NCI-H524 (cell line): Measurements from ENCODE around the gene ECD.
"Not testable (repeated sequence)": the region's sequence is repeated elsewhere in the genome, so short reads cannot be mapped to it uniquely, and the experiment has no call there.

Source experiments
- DNase-seq, 2 experiments: peaks; one replicate each; lab custom pipeline; 2025; lab: John Stamatoyannopoulos, UW

ECD gene

GRCh38 chr10:73159038-73159648, 8.7 kb downstream of the ECD start:
- peak in 1 of 2 experiments; percentile 7 for DNase-seq

GRCh38 chr10:73156054-73156453, 11.8 kb downstream of the ECD start:
- no peak for DNase-seq

- DNase-seq, result no peak
Observed at GRCh38 chr10:73152009-73152408, 15.8 kb downstream of the ECD start.

- DNase-seq, result not testable (repeated sequence)
Observed at GRCh38 chr10:73150633-73151413, 17.0 kb downstream of the ECD start.

- no peak for DNase-seq
Observed at GRCh38 chr10:73141603-73142002, 26.2 kb downstream of the ECD start.

GRCh38 chr10:73139251-73139650, 28.6 kb downstream of the ECD start:
- no peak for DNase-seq

- DNase-seq, result no peak
Observed at GRCh38 chr10:73136627-73137026, 31.2 kb downstream of the ECD start.

GRCh38 chr10:73134727-73135126, 33.1 kb downstream of the ECD start:
- DNase-seq, result no peak

GRCh38 chr10:73131913-73132686, 35.7 kb downstream of the ECD start:
- no peak for DNase-seq

- DNase-seq, result no peak
Observed at GRCh38 chr10:73131301-73131700, 36.5 kb downstream of the ECD start.

GRCh38 chr10:73126343-73126742, 41.5 kb downstream of the ECD start:
- DNase-seq, result no peak

GRCh38 chr10:73119952-73120351, 47.9 kb downstream of the ECD start:
- no peak for DNase-seq

GRCh38 chr10:73119457-73119856, 48.4 kb downstream of the ECD start:
- no peak for DNase-seq

GRCh38 chr10:73117976-73118743, 49.6 kb downstream of the ECD start:
- no peak for DNase-seq

- no peak for DNase-seq
Observed at GRCh38 chr10:73116017-73116416, 51.8 kb downstream of the ECD start.

GRCh38 chr10:73113551-73113950, 54.3 kb downstream of the ECD start:
- DNase-seq, result no peak

- DNase-seq, result not testable (repeated sequence)
Observed at GRCh38 chr10:73112032-73112431, 55.8 kb downstream of the ECD start.

- peak in 1 of 2 experiments; percentile 39 for DNase-seq
Observed at GRCh38 chr10:73110345-73110849, 57.4 kb downstream of the ECD start, which contains the start of gene NUDT13. Gene NUDT13 (plus strand): TSS chr10:73110455. CDS start chr10:73114366, 3,911 bp downstream.

GRCh38 chr10:73109248-73109652, 58.6 kb downstream of the ECD start:
- not testable (repeated sequence) for DNase-seq

- no peak for DNase-seq
Observed at GRCh38 chr10:73106301-73106700, 61.5 kb downstream of the ECD start.

GRCh38 chr10:73099141-73099540, 68.7 kb downstream of the ECD start:
- DNase-seq, result no peak

- DNase-seq, result no peak
Observed at GRCh38 chr10:73097305-73097670, 70.5 kb downstream of the ECD start.
